Endothelial cell of umbilical vein (primary cell): ENCODE results near the gene PLEKHS1. TPM values are rescaled to one million over a fixed set of nuclear protein-coding genes. Genes with fewer than 3 reads are reported as not detected.

ENCODE experiments used
- BruUV-seq: library from RNA; stranded (reverse); fragments of 400-500 nt; replicated peaks from 2 replicates; lab custom pipeline; 2021; lab: Mats Ljungman, UMichigan
- CTCF ChIA-PET: fragments of 300-600, 350-600 bp; sonication (Branson Sonifier 250); formaldehyde crosslinking; loops from one replicate; lab custom pipeline; 2021; ENCODE audit warnings: antibody characterized with exemption, inconsistent platforms; lab: Charles Lee
- POLR2A ChIA-PET: fragments of 300-600, 350-600 bp; sonication (Branson Sonifier 250); formaldehyde crosslinking; loops from one replicate; lab custom pipeline; 2021; ENCODE audit warnings: antibody characterized with exemption, inconsistent platforms; lab: Charles Lee
- DNase-seq: peaks from one replicate; pipeline ENCODE4 v3.0.0-alpha.2; 2011; ENCODE audit warnings: low read depth, low spot score
- FAIRE-seq: peaks from 2 replicates; lab custom pipeline; 2011; peaks lifted over from hg19 to GRCh38; lab: Jason Lieb, UNC
- H2AFZ ChIP-seq: 2 replicates; pipeline ENCODE4 v1.6.0; 2012; ENCODE audit warnings: low read depth, low read length, control low read depth, inconsistent platforms
- H3K27ac ChIP-seq: 2 replicates; pipeline ENCODE4 v1.5.1; 2011; ENCODE audit warnings: low read depth, mild to moderate bottlenecking, control low read depth, low read length, moderate library complexity; ENCODE audit not compliant: insufficient read depth
- H3K27me3 ChIP-seq, 2 experiments: 2 replicates each; pipeline versions ENCODE4 v1.6.0 to v1.6.1; 2011; ENCODE audit warnings: low read length in 2 of 2, mixed read lengths in 1 of 2; ENCODE audit not compliant: control insufficient read depth in 2 of 2, insufficient read depth in 2 of 2
- H3K36me3 ChIP-seq, 2 experiments: 2 replicates in 1 of 2; 3 replicates in 1 of 2; pipeline ENCODE4 v1.5.1; 2011; ENCODE audit warnings: low read length in 2 of 2, mild to moderate bottlenecking in 1 of 2, moderate library complexity in 1 of 2; ENCODE audit not compliant: control insufficient read depth in 2 of 2, insufficient read depth in 2 of 2; ENCODE audit errors: extremely low read depth in 1 of 2
- H3K4me1 ChIP-seq: 3 replicates; pipeline ENCODE4 v1.5.1; 2011; ENCODE audit warnings: mild to moderate bottlenecking, low read length; ENCODE audit not compliant: control insufficient read depth, insufficient read depth; ENCODE audit errors: extremely low read depth
- H3K4me2 ChIP-seq: 2 replicates; pipeline ENCODE4 v1.6.1; 2011; ENCODE audit warnings: low read length, control low read depth, mixed read lengths; ENCODE audit not compliant: insufficient read depth
- H3K4me3 ChIP-seq, 3 experiments: fragments of 200-600 bp in 1 of 3; sonication (generic), shearing (Covaris generic) in 1 of 3; replicated peaks in 1 of 3; 2 replicates each; pipeline ENCODE4 v1.5.1; 2011 to 2016; ENCODE audit warnings: control low read depth in 3 of 3, low read length in 3 of 3, mild to moderate bottlenecking in 2 of 3, inconsistent platforms in 1 of 3, low read depth in 1 of 3, moderate library complexity in 1 of 3; ENCODE audit not compliant: insufficient read depth in 1 of 3
- H3K79me2 ChIP-seq: 2 replicates; pipeline ENCODE4 v1.6.0; 2012; ENCODE audit warnings: low read length, inconsistent platforms; ENCODE audit not compliant: control insufficient read depth, insufficient read depth
- H3K9ac ChIP-seq: replicated peaks from 2 replicates; pipeline ENCODE3; 2011; ENCODE audit warnings: low read length, control low read depth; ENCODE audit not compliant: insufficient read depth; ENCODE audit errors: extremely low read depth
- H3K9me1 ChIP-seq: replicated peaks from 3 replicates; pipeline ENCODE4 v1.6.0; 2011; ENCODE audit warnings: mild to moderate bottlenecking, low read length; ENCODE audit not compliant: control insufficient read depth, insufficient read depth; ENCODE audit errors: extremely low read depth
- H3K9me3 ChIP-seq: replicated peaks from 2 replicates; pipeline ENCODE4 v1.5.1; 2012; ENCODE audit warnings: low read length, inconsistent platforms; ENCODE audit not compliant: control insufficient read depth, insufficient read depth
- H4K20me1 ChIP-seq: replicated peaks from 2 replicates; pipeline ENCODE3; 2011; ENCODE audit warnings: mild to moderate bottlenecking, low read length; ENCODE audit not compliant: control insufficient read depth, insufficient read depth; ENCODE audit errors: extremely low read depth
- CTCF ChIP-seq, 2 donors: IDR thresholded peaks; 1 replicate in 1 of 2; 2 replicates in 1 of 2; pipeline ENCODE4 v1.5.1; 2011; ENCODE audit warnings: low read length in 2 of 2, mild to moderate bottlenecking in 2 of 2, moderate library complexity in 2 of 2, control low read depth in 1 of 2, inconsistent platforms in 1 of 2, low read depth in 1 of 2; ENCODE audit not compliant: insufficient read depth in 1 of 2; ENCODE audit errors: extremely low read depth in 1 of 2
- EZH2 ChIP-seq: IDR thresholded peaks from 2 replicates; pipeline ENCODE4 v1.6.1; 2012; ENCODE audit warnings: borderline replicate concordance, low read depth, mild to moderate bottlenecking, moderate library complexity, low read length, inconsistent platforms; ENCODE audit not compliant: severe bottlenecking
- FOS ChIP-seq: IDR thresholded peaks from 2 replicates; pipeline ENCODE4 v1.6.1; 2011; ENCODE audit warnings: mild to moderate bottlenecking, low read length, moderate library complexity, borderline replicate concordance; ENCODE audit not compliant: insufficient read depth
- GATA2 ChIP-seq: IDR thresholded peaks from 2 replicates; pipeline ENCODE4 v1.7.0; 2011; ENCODE audit warnings: low read depth, mild to moderate bottlenecking, moderate library complexity, mixed read lengths, low read length; ENCODE audit not compliant: insufficient read length, insufficient read depth
- JUN ChIP-seq: IDR thresholded peaks from 2 replicates; pipeline ENCODE4 v1.6.1; 2011; ENCODE audit warnings: borderline replicate concordance, low read depth; ENCODE audit not compliant: insufficient read length, insufficient read depth
- MAX ChIP-seq: IDR thresholded peaks from 2 replicates; pipeline ENCODE4 v1.6.1; 2011; ENCODE audit not compliant: insufficient read depth, insufficient read length
- MYC ChIP-seq: IDR thresholded peaks from one replicate; pipeline ENCODE4 v1.6.1; 2011; ENCODE audit warnings: mild to moderate bottlenecking, low read depth, low read length
- POLR2A ChIP-seq: IDR thresholded peaks from 2 replicates; pipeline ENCODE4 v1.6.1; 2012; ENCODE audit warnings: low read depth, mild to moderate bottlenecking, control low read depth, low read length
- POLR2AphosphoS5 ChIP-seq: IDR thresholded peaks from 2 replicates; pipeline ENCODE4 v1.6.1; 2012; ENCODE audit warnings: low read depth, mild to moderate bottlenecking, control low read depth, low read length, moderate library complexity; ENCODE audit not compliant: insufficient read depth
- dilution Hi-C: fragments of 300-500 bp; cut with MboI; formaldehyde crosslinking; loops from one replicate; pipeline ENCODE4 v1.15.0; 2019; ENCODE audit warnings: low sequenced_read_pairs; ENCODE audit not compliant: extremely low pct_ligation_motif_present
- intact Hi-C: fragments of 100-400 bp; cut with micrococcal nuclease; formaldehyde crosslinking; loops from one replicate; pipeline ENCODE4 v1.10.0; 2022
- polyA plus RNA-seq, 4 experiments: library from polyadenylated mRNA; depleted of rRNA in 3 of 4; stranded (reverse) in 3 of 4; unstranded in 1 of 4; fragments of >200 nt; gene quantifications; 2 replicates each; pipeline versions ENCODE4 v1.2.1 to v1.2.3, GENCODE V29; 2011 to 2012; ENCODE audit warnings: missing spikeins in 1 of 4
- total RNA-seq: library from RNA; stranded (reverse); gene quantifications from 2 replicates; pipeline ENCODE4 v1.2.3, GENCODE V29; 2021

Gene PLEKHS1
- total and polyA plus RNA-seq, 2 donors (not counting 3 experiments of a cell fraction or from before 2014, with no cell fraction given), result not detected

DNA sequence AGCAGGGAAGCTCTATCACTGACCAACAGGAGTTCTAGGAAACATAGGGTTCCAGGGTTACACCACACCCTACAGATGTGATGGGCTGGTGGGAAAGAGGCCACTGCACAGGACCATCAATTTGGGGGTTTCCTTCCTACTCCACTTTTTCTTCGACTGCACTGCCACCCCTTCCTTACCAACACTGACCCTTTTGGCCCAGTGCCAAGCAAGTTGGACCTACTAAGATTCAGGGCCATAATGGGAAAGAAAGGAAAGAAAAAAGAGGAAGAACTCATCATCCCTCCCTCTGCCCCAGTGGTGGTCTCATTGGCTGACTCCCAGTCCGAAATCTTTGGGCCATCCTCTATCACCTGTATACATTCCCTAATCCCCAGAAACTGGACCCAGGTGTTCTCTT lies 6.1 kb upstream of the PLEKHS1 start:
- H3K4me3 ChIP-seq, result no peak overlapping the region
- H4K20me1 ChIP-seq, result no peaks in the 10 kb centered on the region
- CTCF ChIA-PET, result no interaction called here
- no peaks in the 10 kb centered on the region for H3K36me3 ChIP-seq
- no peaks in the 10 kb centered on the region for H3K27me3 ChIP-seq
- no peak overlapping the region for H3K4me2 ChIP-seq
- FAIRE-seq (no peak), DNase-seq (no peak)
- no peaks in the 10 kb centered on the region for H3K9me3 ChIP-seq
- intact Hi-C loops, result no loop called here
- H3K9ac ChIP-seq, result no peak overlapping the region
- no TSS peak for BruUV-seq
- no peak overlapping the region for H2AFZ ChIP-seq
- dilution Hi-C loops, result no loop called here
- no peaks in the 10 kb centered on the region for H3K4me1 ChIP-seq
- POLR2A ChIA-PET, result no interaction called here
- no peaks in the 10 kb centered on the region for H3K79me2 ChIP-seq
- no peak overlapping the region for H3K27ac ChIP-seq
- no peak for TF ChIP-seq POLR2A
- no peak for TF ChIP-seq MAX
- TF ChIP-seq JUN, result no peak
- TF ChIP-seq MYC, result no peak
- TF ChIP-seq CTCF (IDR thresholded peaks at IDR 0.05; ENCODE audit: extremely low read depth in 1 of 2, insufficient read depth in 1 of 2, low read depth in 1 of 2, low read length in 2 of 2), result no peak
- no peak for TF ChIP-seq EZH2
- TF ChIP-seq FOS, result no peak
- no peak for TF ChIP-seq GATA2
- no peak for TF ChIP-seq POLR2AphosphoS5
- no peaks in the 10 kb centered on the region for H3K9me1 ChIP-seq
